HFF-Myc (cell line): ENCODE results near the gene LRRC49.
"Not testable (repeated sequence)": the region's sequence is repeated elsewhere in the genome, so short reads cannot be mapped to it uniquely, and the experiment has no call there.

ENCODE experiments used
- DNase-seq: peaks from one replicate; pipeline ENCODE4 v3.0.0-alpha.2; 2011; ENCODE audit warnings: low read depth; ENCODE audit errors: extremely low read depth
- H3K4me3 ChIP-seq: replicated peaks from 2 replicates; pipeline ENCODE4 v1.5.1; 2011; ENCODE audit warnings: low read depth, mild to moderate bottlenecking, control low read depth, low read length
- CTCF ChIP-seq: IDR thresholded peaks from 2 replicates; pipeline ENCODE4 v1.5.1; 2012; ENCODE audit warnings: mild to moderate bottlenecking, low read depth, low read length, control low read depth; ENCODE audit errors: missing control alignments

The LRRC49 gene

GRCh38 chr15:70870051-70870450, 22.6 kb upstream of the LRRC49 start:
- no peak for TF ChIP-seq CTCF
- DNase-seq = no peak
- no peak overlapping the region for H3K4me3 ChIP-seq

GRCh38 chr15:70871490-70871889, 21.1 kb upstream of the LRRC49 start:
- not testable (repeated sequence) for DNase-seq, H3K4me3 ChIP-seq

GRCh38 chr15:70873232-70874054, 19.2 kb upstream of the LRRC49 start:
- H3K4me3 ChIP-seq = no peak overlapping the region
- DNase-seq = no peak
- TF ChIP-seq CTCF = no peak

GRCh38 chr15:70875001-70875782, 17.4 kb upstream of the LRRC49 start:
- H3K4me3 ChIP-seq = no peak overlapping the region
- no peak for DNase-seq
- TF ChIP-seq CTCF = peak; percentile 65

- H3K4me3 ChIP-seq = no peak overlapping the region
- DNase-seq = no peak
- TF ChIP-seq CTCF = no peak
Observed at GRCh38 chr15:70876011-70876410, 16.6 kb upstream of the LRRC49 start.

- no peak for DNase-seq
- H3K4me3 ChIP-seq = no peak overlapping the region
- no peak for TF ChIP-seq CTCF
Observed at GRCh38 chr15:70876683-70877082, 15.9 kb upstream of the LRRC49 start.

- TF ChIP-seq CTCF = no peak
- no peak for DNase-seq
- H3K4me3 ChIP-seq = no peak overlapping the region
Observed at GRCh38 chr15:70879401-70879800, 13.2 kb upstream of the LRRC49 start.
